Activated B cell treated with CpG ODN at 0.5 μM for 24 hours (primary cell): ENCODE measurements around the gene P2RX4. TPM values are rescaled to one million over a fixed set of nuclear protein-coding genes. Genes with fewer than 3 reads are reported as not detected.

Experiments
- ATAC-seq: fragments of 200-7000 bp; cut with Tn5 transposase; one replicate; pipeline ENCODE4 v1.10.0; 2021; ENCODE audit warnings: low read depth, mild to moderate bottlenecking, moderate library complexity
- CTCF ChIA-PET: fragments of 350-600 bp; sonication (Branson Sonifier 250); formaldehyde crosslinking; loops from one replicate; lab custom pipeline; 2021; ENCODE audit warnings: antibody characterized with exemption; lab: Charles Lee
- POLR2A ChIA-PET: fragments of 350-600 bp; sonication (Branson Sonifier 250); formaldehyde crosslinking; loops from one replicate; lab custom pipeline; 2021; ENCODE audit warnings: antibody characterized with exemption; lab: Charles Lee
- DNase-seq: peaks from one replicate; pipeline ENCODE4 v3.0.0; 2022
- H3K27ac Mint-ChIP-seq: one replicate; pipeline ENCODE4 v1.8.0; 2020; ENCODE audit warnings: mixed read lengths
- H3K27me3 Mint-ChIP-seq: one replicate; pipeline ENCODE4 v1.8.0; 2021; ENCODE audit warnings: mixed read lengths
- H3K36me3 Mint-ChIP-seq: one replicate; pipeline ENCODE4 v1.8.0; 2021; ENCODE audit warnings: low read depth, mixed read lengths
- H3K4me1 Mint-ChIP-seq: one replicate; pipeline ENCODE4 v1.8.0; 2021; ENCODE audit warnings: mixed read lengths
- H3K4me3 Mint-ChIP-seq: one replicate; pipeline ENCODE4 v1.8.0; 2020; ENCODE audit warnings: mild to moderate bottlenecking, mixed read lengths
- H3K9me3 Mint-ChIP-seq: one replicate; pipeline ENCODE4 v1.8.0; 2020; ENCODE audit warnings: mixed read lengths
- intact Hi-C: fragments of 100-400 bp; cut with micrococcal nuclease; formaldehyde crosslinking; loops from one replicate; pipeline ENCODE4 v1.15.1; 2024
- total RNA-seq: library from RNA; stranded (reverse); gene quantifications from 2 replicates; pipeline ENCODE4 v1.2.3, GENCODE V29; 2022
- TF ChIP-seq, protein P1 (sequence below): fragments of 200-600 bp; IDR thresholded peaks from one replicate; pipeline ENCODE4 v1.8.0; 2022; ENCODE audit warnings: antibody characterized with exemption, mild to moderate bottlenecking

Gene P2RX4
- total RNA-seq, 1 donor from 2014 or later, result 17.0 TPM

DNA sequence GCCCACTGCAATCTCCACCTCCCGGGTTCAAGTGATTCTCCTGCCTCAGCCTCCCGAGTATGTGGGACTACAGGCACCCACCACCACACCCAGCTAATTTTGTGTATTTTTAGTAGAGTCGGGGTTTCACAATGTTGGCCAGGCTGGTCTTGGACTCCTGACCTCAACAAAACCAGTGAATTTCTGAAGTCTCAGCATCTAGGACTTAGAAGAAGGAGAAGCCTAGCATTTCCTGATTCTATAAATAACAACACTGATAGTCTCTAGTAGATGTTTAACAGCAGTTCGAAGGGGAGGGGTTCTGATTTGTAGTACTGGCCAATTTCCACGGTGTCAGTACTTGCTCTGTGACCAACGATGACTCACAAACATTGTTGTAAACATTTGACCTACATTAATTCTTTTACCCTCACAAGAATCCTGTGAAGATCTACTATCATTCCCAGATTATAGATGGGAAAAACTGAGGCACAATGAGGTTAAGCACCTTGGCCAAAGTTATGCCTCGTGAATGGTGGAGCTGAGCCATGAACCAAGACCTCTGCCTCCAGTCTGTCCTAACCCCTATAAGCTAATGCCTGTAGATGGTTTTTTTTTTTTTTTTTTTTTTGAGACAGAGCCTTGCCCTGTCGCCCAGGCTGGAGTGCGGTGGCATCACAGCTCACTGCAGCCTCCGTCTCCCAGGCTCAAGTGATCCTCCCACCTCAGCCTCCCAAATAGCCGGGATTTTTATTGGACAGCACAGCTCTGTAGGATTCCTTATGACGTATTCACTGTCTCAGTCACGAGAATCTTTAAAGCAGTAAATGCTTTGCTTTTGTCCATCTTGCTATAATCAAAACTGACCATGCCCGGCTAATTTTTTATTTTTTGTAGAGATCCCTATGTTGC lies 5.2 kb downstream of the P2RX4 start:
- intact Hi-C loops, result loop anchor here (5.0 to 10.0 kb wide), 2 partner anchors 82 to 630 kb away; partner anchors contain the start of genes CAMKK2 and POP5
- DNase-seq (no peak), ATAC-seq (no peak)
- POLR2A ChIA-PET, result interaction anchor here (1.3 kb wide), 1 partner anchor 12 kb away, joined by 4 read pairs; no protein-coding TSS in a partner anchor
- TF ChIP-seq, protein P1, sequence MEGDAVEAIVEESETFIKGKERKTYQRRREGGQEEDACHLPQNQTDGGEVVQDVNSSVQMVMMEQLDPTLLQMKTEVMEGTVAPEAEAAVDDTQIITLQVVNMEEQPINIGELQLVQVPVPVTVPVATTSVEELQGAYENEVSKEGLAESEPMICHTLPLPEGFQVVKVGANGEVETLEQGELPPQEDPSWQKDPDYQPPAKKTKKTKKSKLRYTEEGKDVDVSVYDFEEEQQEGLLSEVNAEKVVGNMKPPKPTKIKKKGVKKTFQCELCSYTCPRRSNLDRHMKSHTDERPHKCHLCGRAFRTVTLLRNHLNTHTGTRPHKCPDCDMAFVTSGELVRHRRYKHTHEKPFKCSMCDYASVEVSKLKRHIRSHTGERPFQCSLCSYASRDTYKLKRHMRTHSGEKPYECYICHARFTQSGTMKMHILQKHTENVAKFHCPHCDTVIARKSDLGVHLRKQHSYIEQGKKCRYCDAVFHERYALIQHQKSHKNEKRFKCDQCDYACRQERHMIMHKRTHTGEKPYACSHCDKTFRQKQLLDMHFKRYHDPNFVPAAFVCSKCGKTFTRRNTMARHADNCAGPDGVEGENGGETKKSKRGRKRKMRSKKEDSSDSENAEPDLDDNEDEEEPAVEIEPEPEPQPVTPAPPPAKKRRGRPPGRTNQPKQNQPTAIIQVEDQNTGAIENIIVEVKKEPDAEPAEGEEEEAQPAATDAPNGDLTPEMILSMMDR, result no peak
- no peaks in the 10 kb centered on the region for H3K27me3 Mint-ChIP-seq
- no peaks in the 10 kb centered on the region for H3K9me3 Mint-ChIP-seq
- peaks cover 31% of the 10 kb centered on the region for H3K36me3 Mint-ChIP-seq
- peak overlapping the region; percentile 24 for H3K27ac Mint-ChIP-seq
- CTCF ChIA-PET, result no interaction called here
- H3K4me1 Mint-ChIP-seq, result peaks cover 22% of the 10 kb centered on the region
- H3K4me3 Mint-ChIP-seq, result no peak overlapping the region

DNA sequence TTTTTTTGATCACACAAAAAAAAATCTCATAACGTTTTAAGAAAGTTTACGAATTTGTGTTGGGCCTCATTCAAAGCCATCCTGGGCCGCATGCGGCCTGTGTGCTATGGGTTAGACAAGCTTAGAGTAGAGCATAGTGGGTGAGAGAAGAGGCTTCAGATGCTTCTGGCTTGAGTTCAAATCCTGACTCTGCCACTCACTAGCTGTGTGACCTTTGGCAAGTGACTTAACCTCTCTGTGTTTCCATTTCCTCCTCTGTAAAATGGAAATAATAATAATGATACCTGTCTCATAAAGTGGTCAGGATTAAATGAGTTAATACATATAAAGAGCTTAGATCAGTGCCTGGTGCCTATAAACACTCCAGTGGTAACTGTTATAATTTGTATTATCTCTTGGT lies 6.2 kb downstream of the P2RX4 start:
- TF ChIP-seq, protein P1, result no peak
- ChIA-PET CTCF (no interaction called here), POLR2A (no interaction called here)
- peaks cover 14% of the 10 kb centered on the region for H3K4me1 Mint-ChIP-seq
- DNase-seq (no peak), ATAC-seq (no peak)
- H3K4me3 Mint-ChIP-seq, result no peak overlapping the region
- H3K27ac Mint-ChIP-seq, result no peak overlapping the region
- intact Hi-C loops, result loop anchor here (10.0 kb wide), 1 partner anchor 631 kb away; the partner anchor contains the start of gene POP5
- peaks cover 29% of the 10 kb centered on the region for H3K36me3 Mint-ChIP-seq
- H3K27me3 Mint-ChIP-seq, result no peaks in the 10 kb centered on the region
- no peaks in the 10 kb centered on the region for H3K9me3 Mint-ChIP-seq

DNA sequence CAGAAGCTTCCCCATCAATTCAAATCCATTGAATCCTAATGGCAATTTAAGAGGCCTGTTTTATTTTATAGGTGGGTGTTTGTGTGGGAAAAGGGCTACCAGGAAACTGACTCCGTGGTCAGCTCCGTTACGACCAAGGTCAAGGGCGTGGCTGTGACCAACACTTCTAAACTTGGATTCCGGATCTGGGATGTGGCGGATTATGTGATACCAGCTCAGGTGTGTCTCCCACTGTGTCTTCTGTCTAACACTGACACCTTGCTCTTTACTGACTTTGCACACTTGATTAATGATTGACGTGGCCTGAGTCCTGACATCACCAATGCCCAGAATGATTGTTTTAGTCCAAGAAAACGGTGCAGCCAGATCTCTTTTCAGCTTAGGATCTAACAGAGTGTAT lies 7.1 kb downstream of the P2RX4 start:
- DNase-seq (no peak), ATAC-seq (no peak)
- no peak overlapping the region for H3K4me3 Mint-ChIP-seq
- POLR2A ChIA-PET, result interaction anchor here (0.6 kb wide), 1 partner anchor 32 kb away, joined by 4 read pairs; no protein-coding TSS in a partner anchor
- no peaks in the 10 kb centered on the region for H3K27me3 Mint-ChIP-seq
- H3K27ac Mint-ChIP-seq, result no peak overlapping the region
- CTCF ChIA-PET, result no interaction called here
- peaks cover 11% of the 10 kb centered on the region for H3K4me1 Mint-ChIP-seq
- intact Hi-C loops, result loop anchor here (10.0 kb wide), 1 partner anchor 632 kb away; the partner anchor contains the start of gene POP5
- TF ChIP-seq, protein P1, result no peak
- H3K36me3 Mint-ChIP-seq, result peaks cover 34% of the 10 kb centered on the region
- no peaks in the 10 kb centered on the region for H3K9me3 Mint-ChIP-seq

DNA sequence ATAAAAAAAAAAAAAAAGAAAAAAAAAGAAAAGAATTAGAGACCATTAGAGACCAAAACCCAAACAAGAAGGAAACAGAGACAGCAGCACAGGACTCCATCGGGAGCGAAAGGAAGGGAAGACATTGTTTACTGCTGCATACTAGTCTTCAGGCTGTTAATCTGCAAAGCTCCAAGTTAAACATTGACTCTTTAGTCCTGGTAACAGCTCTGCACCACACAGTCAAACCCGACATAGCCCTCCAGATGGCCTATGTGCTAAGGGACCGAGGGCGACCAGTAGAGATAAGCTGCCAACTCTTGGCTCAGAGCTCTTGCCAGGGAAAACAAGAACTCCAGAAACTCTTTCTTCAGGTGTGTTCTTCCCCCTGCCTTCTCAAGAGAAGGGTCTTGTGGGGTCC lies 7.8 kb downstream of the P2RX4 start:
- TF ChIP-seq, protein P1, result no peak
- Mint-ChIP-seq H3K9me3 (no peaks in the 10 kb centered on the region), H3K27ac (no peak overlapping the region), H3K4me3 (no peak overlapping the region), H3K36me3 (peaks cover 37% of the 10 kb centered on the region), H3K4me1 (peaks cover 17% of the 10 kb centered on the region), H3K27me3 (no peaks in the 10 kb centered on the region)
- ChIA-PET POLR2A (no interaction called here), CTCF (no interaction called here)
- intact Hi-C loops, result loop anchor here (10.0 kb wide), 1 partner anchor 633 kb away; the partner anchor contains the start of gene POP5
- no peak for ATAC-seq
- DNase-seq, result no peak
